Keratinocyte (primary cell): Measurements from ENCODE around the gene ZNF217. TPM values are rescaled to one million over a fixed set of nuclear protein-coding genes. Genes with fewer than 3 reads are reported as not detected.
"Not testable (repeated sequence)": the region's sequence is repeated elsewhere in the genome, so short reads cannot be mapped to it uniquely, and the experiment has no call there.

Experiments
- DNase-seq: peaks from one replicate; pipeline ENCODE4 v3.0.0-alpha.2; 2011; ENCODE audit warnings: low read depth, missing footprints, low spot score
- FAIRE-seq: peaks from 2 replicates; lab custom pipeline; 2011; peaks lifted over from hg19 to GRCh38; lab: Jason Lieb, UNC
- H2AFZ ChIP-seq: 2 replicates; pipeline ENCODE4 v1.6.0; 2012; ENCODE audit warnings: low read length, control low read depth, inconsistent platforms; ENCODE audit not compliant: control insufficient read depth
- H3K27ac ChIP-seq: 2 replicates; pipeline ENCODE4 v1.5.1; 2011; ENCODE audit warnings: low read length; ENCODE audit not compliant: control insufficient read depth, insufficient read depth
- H3K27me3 ChIP-seq: 3 replicates; pipeline ENCODE4 v1.6.0; 2011; ENCODE audit warnings: low read length; ENCODE audit not compliant: control insufficient read depth, insufficient read depth; ENCODE audit errors: extremely low read depth
- H3K36me3 ChIP-seq, 2 experiments: 2 replicates in 1 of 2; 3 replicates in 1 of 2; pipeline ENCODE4 v1.5.1; 2011; ENCODE audit warnings: low read length in 2 of 2, mild to moderate bottlenecking in 1 of 2; ENCODE audit not compliant: control insufficient read depth in 2 of 2, insufficient read depth in 2 of 2; ENCODE audit errors: extremely low read depth in 1 of 2
- H3K4me1 ChIP-seq: 3 replicates; pipeline ENCODE4 v1.5.1; 2011; ENCODE audit warnings: low read length; ENCODE audit not compliant: control insufficient read depth, insufficient read depth; ENCODE audit errors: extremely low read depth
- H3K4me2 ChIP-seq: 3 replicates; pipeline ENCODE4 v1.6.0; 2011; ENCODE audit warnings: low read depth, low read length; ENCODE audit not compliant: control insufficient read depth, insufficient read depth; ENCODE audit errors: extremely low read depth
- H3K4me3 ChIP-seq, 3 experiments: fragments of 200-600 bp in 1 of 3; sonication (generic) in 1 of 3; 2 replicates in 2 of 3; 3 replicates in 1 of 3; pipeline ENCODE4 v1.5.1; 2011 to 2016; ENCODE audit warnings: low read length in 3 of 3, mild to moderate bottlenecking in 3 of 3, control low read depth in 2 of 3, inconsistent platforms in 1 of 3, low read depth in 1 of 3, mixed read lengths in 1 of 3, mixed run types in 1 of 3, moderate library complexity in 1 of 3; ENCODE audit not compliant: control insufficient read depth in 2 of 3, insufficient read depth in 2 of 3; ENCODE audit errors: extremely low read depth in 1 of 3
- H3K79me2 ChIP-seq: 2 replicates; pipeline ENCODE4 v1.6.0; 2012; ENCODE audit warnings: low read length; ENCODE audit not compliant: control insufficient read depth, insufficient read depth
- H3K9ac ChIP-seq: 3 replicates; pipeline ENCODE4 v1.6.0; 2011; ENCODE audit warnings: low read length; ENCODE audit not compliant: control insufficient read depth, insufficient read depth; ENCODE audit errors: extremely low read depth
- H3K9me1 ChIP-seq: 3 replicates; pipeline ENCODE4 v1.6.0; 2011; ENCODE audit warnings: low read length; ENCODE audit not compliant: control insufficient read depth, insufficient read depth; ENCODE audit errors: extremely low read depth
- H3K9me3 ChIP-seq: 2 replicates; pipeline ENCODE4 v1.5.1; 2012; ENCODE audit warnings: low read depth, low read length; ENCODE audit not compliant: control insufficient read depth
- H4K20me1 ChIP-seq: 3 replicates; pipeline ENCODE4 v1.6.0; 2011; ENCODE audit warnings: low read length; ENCODE audit not compliant: control insufficient read depth, insufficient read depth; ENCODE audit errors: extremely low read depth
- EZH2 ChIP-seq: IDR thresholded peaks from one replicate; pipeline ENCODE4 v1.6.1; 2012; ENCODE audit warnings: inconsistent platforms, mild to moderate bottlenecking, low read length, moderate library complexity
- dilution Hi-C: fragments of 300-500 bp; cut with MboI; formaldehyde crosslinking; loops from one replicate; pipeline ENCODE4 v1.7.0; 2020; ENCODE audit warnings: low sequenced_read_pairs; ENCODE audit not compliant: extremely low pct_ligation_motif_present
- polyA plus RNA-seq, 5 experiments: library from polyadenylated mRNA; depleted of rRNA in 3 of 5; stranded (reverse) in 3 of 5; stranded (forward) in 1 of 5; unstranded in 1 of 5; fragments of >200 nt; gene quantifications; 1 replicate in 1 of 5; 2 replicates in 3 of 5; 3 replicates in 1 of 5; pipeline versions ENCODE4 v1.2.1 to v1.2.3, GENCODE V29; 2011 to 2012; ENCODE audit warnings: missing spikeins in 2 of 5, low read depth in 1 of 5, low replicate concordance in 1 of 5
- TF ChIP-seq, protein P1 (sequence below), 3 experiments: IDR thresholded peaks in 1 of 3; conservative IDR thresholded peaks in 1 of 3; optimal IDR thresholded peaks in 1 of 3; 2 replicates in 2 of 3; 3 replicates in 1 of 3; pipeline versions ENCODE3 to v1.5.1; 2011; ENCODE audit warnings: low read length in 3 of 3, mild to moderate bottlenecking in 3 of 3, moderate library complexity in 2 of 3, control low read depth in 1 of 3, inconsistent platforms in 1 of 3; ENCODE audit not compliant: insufficient read depth in 2 of 3; ENCODE audit errors: extremely low read depth in 1 of 3

The ZNF217 gene
- polyA plus RNA-seq, 1 donor (not counting 4 experiments of a cell fraction or from before 2014, with no cell fraction given) = 17.3 TPM

DNA sequence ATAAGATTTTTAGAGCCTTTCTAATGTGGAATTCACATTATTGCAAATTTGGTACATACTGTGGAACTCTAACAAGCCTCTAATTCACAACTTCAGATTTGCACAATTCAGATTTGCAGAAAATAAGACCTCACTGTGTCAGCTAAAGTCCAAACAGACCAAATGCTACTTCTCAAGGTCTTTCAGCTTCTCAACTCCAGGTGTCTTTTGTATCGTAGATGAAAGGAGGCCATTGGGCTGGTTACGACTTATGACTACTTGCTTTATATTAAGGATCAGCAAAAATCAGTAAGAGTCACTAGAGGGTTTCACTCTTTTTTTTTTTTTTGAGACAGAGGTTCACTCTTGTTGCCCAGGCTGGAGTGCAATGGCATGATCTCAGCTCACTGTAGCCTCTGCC, 37.8 kb downstream of the ZNF217 start:
- FAIRE-seq (no peak), DNase-seq (no peak)
- Histone ChIP-seq H3K4me2 (no peak overlapping the region), H3K27ac (no peak overlapping the region), H3K4me3 (no peak overlapping the region), H3K36me3 (peaks cover 0 to 1% of the 10 kb centered on the region in 2 experiments), H3K4me1 (no peaks in the 10 kb centered on the region), H2AFZ (no peak overlapping the region), H3K27me3 (no peaks in the 10 kb centered on the region), H3K79me2 (no peaks in the 10 kb centered on the region), H3K9me3 (no peaks in the 10 kb centered on the region), H4K20me1 (no peaks in the 10 kb centered on the region), H3K9ac (no peak overlapping the region), H3K9me1 (no peaks in the 10 kb centered on the region)
- TF ChIP-seq, protein P1, sequence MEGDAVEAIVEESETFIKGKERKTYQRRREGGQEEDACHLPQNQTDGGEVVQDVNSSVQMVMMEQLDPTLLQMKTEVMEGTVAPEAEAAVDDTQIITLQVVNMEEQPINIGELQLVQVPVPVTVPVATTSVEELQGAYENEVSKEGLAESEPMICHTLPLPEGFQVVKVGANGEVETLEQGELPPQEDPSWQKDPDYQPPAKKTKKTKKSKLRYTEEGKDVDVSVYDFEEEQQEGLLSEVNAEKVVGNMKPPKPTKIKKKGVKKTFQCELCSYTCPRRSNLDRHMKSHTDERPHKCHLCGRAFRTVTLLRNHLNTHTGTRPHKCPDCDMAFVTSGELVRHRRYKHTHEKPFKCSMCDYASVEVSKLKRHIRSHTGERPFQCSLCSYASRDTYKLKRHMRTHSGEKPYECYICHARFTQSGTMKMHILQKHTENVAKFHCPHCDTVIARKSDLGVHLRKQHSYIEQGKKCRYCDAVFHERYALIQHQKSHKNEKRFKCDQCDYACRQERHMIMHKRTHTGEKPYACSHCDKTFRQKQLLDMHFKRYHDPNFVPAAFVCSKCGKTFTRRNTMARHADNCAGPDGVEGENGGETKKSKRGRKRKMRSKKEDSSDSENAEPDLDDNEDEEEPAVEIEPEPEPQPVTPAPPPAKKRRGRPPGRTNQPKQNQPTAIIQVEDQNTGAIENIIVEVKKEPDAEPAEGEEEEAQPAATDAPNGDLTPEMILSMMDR (optimal IDR thresholded peaks at IDR 0.05 in 1 of 3, IDR thresholded peaks at IDR 0.05 in 1 of 3, conservative IDR thresholded peaks at IDR 0.05 in 1 of 3; ENCODE audit: extremely low read depth in 1 of 3, insufficient read depth in 2 of 3, low read length in 3 of 3) = no peak
- TF ChIP-seq EZH2 = no peak
- dilution Hi-C loops = no loop called here

DNA sequence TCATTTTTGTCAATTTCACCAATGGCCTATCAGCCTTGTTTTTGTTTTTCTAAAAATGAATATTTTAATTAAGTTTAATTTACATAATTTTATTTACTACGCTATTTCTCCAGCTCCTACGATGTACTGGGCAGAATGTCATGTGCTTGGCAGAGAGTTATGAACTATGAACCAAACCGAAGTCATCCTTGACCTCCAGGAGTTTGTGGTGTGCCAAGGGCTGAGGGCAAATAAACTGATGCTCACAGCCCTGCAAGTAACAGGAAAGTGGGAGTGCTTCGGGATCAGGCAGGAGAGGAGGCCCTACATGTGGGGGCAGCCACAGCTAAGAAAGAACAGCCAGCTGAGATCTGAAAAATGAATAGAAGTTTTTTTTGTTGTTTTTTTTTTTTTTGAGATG, 38.6 kb downstream of the ZNF217 start:
- H3K9me1 ChIP-seq = no peaks in the 10 kb centered on the region
- no peaks in the 10 kb centered on the region for H4K20me1 ChIP-seq
- dilution Hi-C loops = no loop called here
- no peak for FAIRE-seq
- H3K79me2 ChIP-seq = no peaks in the 10 kb centered on the region
- no peak overlapping the region for H2AFZ ChIP-seq
- no peak for DNase-seq
- H3K4me3 ChIP-seq = no peak overlapping the region
- no peaks in the 10 kb centered on the region for H3K4me1 ChIP-seq
- H3K9me3 ChIP-seq = no peaks in the 10 kb centered on the region
- no peak overlapping the region for H3K27ac ChIP-seq
- H3K36me3 ChIP-seq = no peaks in the 10 kb centered on the region
- no peak overlapping the region for H3K9ac ChIP-seq
- H3K27me3 ChIP-seq = no peaks in the 10 kb centered on the region
- TF ChIP-seq, protein P1 (optimal IDR thresholded peaks at IDR 0.05 in 1 of 3, IDR thresholded peaks at IDR 0.05 in 1 of 3, conservative IDR thresholded peaks at IDR 0.05 in 1 of 3; ENCODE audit: extremely low read depth in 1 of 3, insufficient read depth in 2 of 3, low read length in 3 of 3) = no peak
- TF ChIP-seq EZH2 = no peak
- H3K4me2 ChIP-seq = no peak overlapping the region

DNA sequence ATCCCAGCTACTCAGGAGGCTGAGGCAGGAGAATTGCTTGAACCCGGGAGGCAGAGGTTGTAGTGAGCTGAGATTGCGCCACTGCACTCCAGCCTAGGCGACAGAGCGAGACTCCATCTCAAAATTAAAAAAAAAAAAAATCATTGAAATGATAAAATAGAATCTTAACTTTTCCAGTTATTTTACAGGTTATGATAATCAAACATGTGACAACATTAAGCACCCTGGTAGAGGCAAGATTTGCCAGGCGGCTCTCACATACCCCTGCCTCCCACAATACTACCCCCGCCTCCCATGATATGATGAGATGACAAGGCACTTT, 41.1 kb downstream of the ZNF217 start:
- H3K9ac ChIP-seq, FAIRE-seq, H3K79me2 ChIP-seq, H3K36me3 ChIP-seq, DNase-seq, H3K9me1 ChIP-seq, H3K27ac ChIP-seq, H4K20me1 ChIP-seq, H2AFZ ChIP-seq, H3K27me3 ChIP-seq, H3K4me3 ChIP-seq, H3K9me3 ChIP-seq, dilution Hi-C loops, H3K4me2 ChIP-seq, H3K4me1 ChIP-seq: not testable (repeated sequence)

DNA sequence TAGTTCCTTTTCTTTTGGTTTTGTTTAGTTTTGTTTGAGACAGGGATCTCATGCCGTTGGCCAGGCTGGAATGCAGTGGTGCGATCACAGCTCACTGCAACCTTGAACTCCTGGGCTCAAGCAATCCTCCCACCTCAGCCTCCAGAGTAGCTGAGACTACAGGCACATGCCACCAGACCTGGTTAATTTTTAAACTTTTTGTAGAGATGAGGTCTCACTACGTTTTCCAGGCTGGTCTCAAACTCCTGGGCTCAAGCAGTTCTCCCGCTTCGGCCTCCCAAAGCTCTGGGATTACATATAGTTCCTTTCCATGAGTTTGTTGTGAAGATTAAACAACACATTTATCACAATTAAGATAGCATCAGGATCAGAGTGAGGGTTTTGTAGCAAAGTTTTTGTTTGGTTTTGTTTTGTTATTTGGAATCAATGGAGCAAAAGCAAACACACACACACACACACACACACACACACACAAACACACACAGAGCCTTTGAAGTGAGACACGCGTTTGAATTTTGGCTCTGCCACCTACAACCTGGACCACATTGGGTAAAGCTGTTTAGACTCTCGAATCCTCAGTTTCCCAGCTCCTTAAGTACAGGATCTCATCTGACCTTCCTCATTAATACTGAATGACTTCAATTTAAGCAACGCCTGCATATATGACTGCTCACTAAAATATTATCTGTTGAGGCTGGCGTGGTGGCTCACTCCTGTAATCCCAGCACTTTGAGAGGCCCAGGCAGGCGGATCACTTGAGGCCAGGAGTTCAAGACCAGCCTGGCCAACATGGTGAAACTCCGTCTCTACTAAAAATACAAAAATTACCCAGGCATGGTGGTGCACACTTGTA, 41.7 kb downstream of the ZNF217 start:
- FAIRE-seq = not testable (repeated sequence)

More for the DNA sequence above, 41.7 kb downstream of the ZNF217 start:
- H3K27ac ChIP-seq, dilution Hi-C loops, H3K36me3 ChIP-seq, H3K79me2 ChIP-seq, H3K4me1 ChIP-seq, H3K4me3 ChIP-seq, H3K27me3 ChIP-seq, DNase-seq, H2AFZ ChIP-seq, H3K9ac ChIP-seq, H4K20me1 ChIP-seq, H3K9me3 ChIP-seq, H3K9me1 ChIP-seq, H3K4me2 ChIP-seq: not testable (repeated sequence)
